Activated T-cell treated with anti-CD3 and anti-CD28 coated beads, Interleukin-2, amount 50 U/mL, for 24 hours (primary cell): ENCODE data around the gene PGK2.
"Not testable (repeated sequence)": the region's sequence is repeated elsewhere in the genome, so short reads cannot be mapped to it uniquely, and the experiment has no call there.

Experiments used
- DNase-seq: peaks from one replicate; pipeline ENCODE4 v3.0.0-alpha.2; 2020
- H3K27ac Mint-ChIP-seq: 2 replicates; pipeline ENCODE4 v1.8.0; 2020; ENCODE audit warnings: mild to moderate bottlenecking, mixed read lengths
- H3K27me3 Mint-ChIP-seq: 2 replicates; pipeline ENCODE4 v1.8.0; 2020; ENCODE audit warnings: mixed read lengths
- H3K36me3 Mint-ChIP-seq: 2 replicates; pipeline ENCODE4 v1.8.0; 2020; ENCODE audit warnings: low read depth, mixed read lengths
- H3K4me1 Mint-ChIP-seq: 2 replicates; pipeline ENCODE4 v1.8.0; 2020; ENCODE audit warnings: low read depth, mixed read lengths
- H3K4me3 Mint-ChIP-seq: 2 replicates; pipeline ENCODE4 v1.8.0; 2020; ENCODE audit warnings: mild to moderate bottlenecking, moderate library complexity, mixed read lengths
- H3K9me3 Mint-ChIP-seq: 2 replicates; pipeline ENCODE4 v1.8.0; 2020; ENCODE audit warnings: mixed read lengths

PGK2 gene

DNA sequence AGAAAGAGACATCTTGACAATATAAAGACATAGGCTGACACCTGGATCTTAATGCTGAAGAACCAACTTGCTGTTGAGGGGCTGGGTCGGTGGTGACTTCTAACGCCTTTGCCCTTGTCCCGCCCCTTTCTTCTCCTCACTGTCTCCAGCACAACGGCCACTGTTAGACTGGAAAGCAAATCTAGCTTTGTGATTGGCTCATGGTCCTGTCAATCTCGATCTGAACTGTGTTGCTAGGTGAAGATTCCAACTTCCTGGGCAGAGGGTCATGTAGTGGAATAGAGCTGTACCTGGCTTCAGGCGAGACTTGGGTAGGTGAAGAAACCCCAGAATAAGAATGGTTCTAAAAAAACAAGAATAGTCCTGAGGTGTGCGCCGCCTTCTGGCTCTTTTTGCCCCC lies at the start of gene PGK2:
PGK2 (minus strand) TSS at position 110 of the 400 bp plus-strand sequence; CDS start at position 12, 98 bp downstream.
- DNase-seq, result no peak
- H3K4me1 Mint-ChIP-seq, result no peaks in the 10 kb centered on the region
- no peaks in the 10 kb centered on the region for H3K27me3 Mint-ChIP-seq
- no peaks in the 10 kb centered on the region for H3K9me3 Mint-ChIP-seq
- H3K27ac Mint-ChIP-seq, result no peak within 1 kb of the TSS
- H3K36me3 Mint-ChIP-seq, result no peaks in the 10 kb centered on the region
- H3K4me3 Mint-ChIP-seq, result no peak within 1 kb of the TSS

DNA sequence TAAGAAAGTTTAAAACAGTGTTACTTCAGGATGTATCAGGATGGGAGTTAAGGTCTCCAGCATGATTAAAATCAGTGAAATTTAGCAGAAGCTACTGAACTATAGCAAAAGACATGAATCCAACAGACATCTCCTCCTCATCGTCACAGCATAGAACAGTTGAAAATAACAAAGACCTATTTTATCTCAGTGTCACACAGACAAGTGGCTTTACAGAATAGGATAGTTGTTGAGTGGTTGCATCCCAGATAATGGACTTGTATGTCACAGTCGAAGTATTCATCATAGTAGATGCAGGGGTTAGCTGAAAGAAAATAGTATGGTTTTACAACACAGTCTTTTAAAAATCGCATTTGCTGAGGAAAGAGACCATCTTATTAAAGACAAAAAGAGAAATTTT lies 48.1 kb upstream of the PGK2 start:
- H3K27me3 Mint-ChIP-seq, result no peaks in the 10 kb centered on the region
- H3K4me3 Mint-ChIP-seq, result no peak overlapping the region
- H3K9me3 Mint-ChIP-seq, result no peaks in the 10 kb centered on the region
- no peaks in the 10 kb centered on the region for H3K36me3 Mint-ChIP-seq
- no peak overlapping the region for H3K27ac Mint-ChIP-seq
- no peaks in the 10 kb centered on the region for H3K4me1 Mint-ChIP-seq
- DNase-seq, result no peak

DNA sequence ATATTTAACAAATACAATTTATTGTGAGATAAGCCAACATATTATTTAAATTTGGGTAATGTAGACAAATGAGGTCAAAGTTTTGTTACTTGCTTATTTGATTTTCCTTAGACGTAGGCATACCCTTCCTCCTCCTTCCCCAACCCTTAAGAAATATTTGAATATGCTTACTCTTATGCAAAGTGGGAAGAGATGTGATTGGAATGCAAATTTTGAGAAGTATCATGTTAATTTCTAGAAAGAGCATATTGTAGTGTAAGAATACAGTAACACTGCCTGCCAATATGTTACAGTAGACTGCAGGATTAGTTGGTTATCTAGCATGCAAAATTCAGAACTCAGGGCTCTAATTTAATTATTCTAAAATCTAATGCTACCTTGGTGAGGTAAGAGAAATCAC lies 46.3 kb upstream of the PGK2 start:
- H3K4me3 Mint-ChIP-seq, result no peak overlapping the region
- no peaks in the 10 kb centered on the region for H3K36me3 Mint-ChIP-seq
- H3K4me1 Mint-ChIP-seq, result no peaks in the 10 kb centered on the region
- H3K27me3 Mint-ChIP-seq, result no peaks in the 10 kb centered on the region
- DNase-seq, result no peak
- no peaks in the 10 kb centered on the region for H3K9me3 Mint-ChIP-seq
- no peak overlapping the region for H3K27ac Mint-ChIP-seq

DNA sequence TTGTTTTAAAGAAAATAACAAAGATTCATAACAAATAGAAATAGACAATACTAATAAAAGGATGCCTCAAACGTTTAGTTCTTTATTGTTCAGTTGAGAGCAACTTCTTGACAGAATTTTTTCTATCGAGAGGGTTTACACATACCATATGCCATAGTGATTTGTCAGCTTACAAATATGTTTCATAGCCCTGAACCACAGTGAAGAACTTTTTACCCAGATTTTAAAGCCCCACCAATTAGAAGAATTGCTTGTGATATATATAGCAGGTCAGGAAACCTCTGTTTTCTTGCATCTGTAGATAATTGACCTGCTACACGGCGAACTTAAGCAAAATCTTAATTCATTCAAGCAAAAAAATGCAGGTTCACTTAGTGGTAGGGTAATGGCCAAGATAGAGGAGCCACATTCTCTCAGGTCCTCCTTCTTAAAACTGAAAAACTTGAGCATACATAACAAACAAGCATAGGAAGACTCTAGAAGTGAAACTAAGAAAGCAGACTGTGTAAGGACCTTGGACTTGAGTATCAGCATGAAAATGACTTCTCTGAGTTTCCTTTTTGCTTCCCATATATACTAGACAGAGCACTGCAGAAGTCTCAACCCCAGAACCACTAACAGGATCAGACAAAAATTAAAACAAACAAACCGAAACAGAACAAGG lies 39.8 kb upstream of the PGK2 start:
- no peaks in the 10 kb centered on the region for H3K36me3 Mint-ChIP-seq
- no peak for DNase-seq
- no peak overlapping the region for H3K4me3 Mint-ChIP-seq
- no peak overlapping the region for H3K27ac Mint-ChIP-seq
- no peaks in the 10 kb centered on the region for H3K4me1 Mint-ChIP-seq
- H3K27me3 Mint-ChIP-seq, result no peaks in the 10 kb centered on the region
- no peaks in the 10 kb centered on the region for H3K9me3 Mint-ChIP-seq

DNA sequence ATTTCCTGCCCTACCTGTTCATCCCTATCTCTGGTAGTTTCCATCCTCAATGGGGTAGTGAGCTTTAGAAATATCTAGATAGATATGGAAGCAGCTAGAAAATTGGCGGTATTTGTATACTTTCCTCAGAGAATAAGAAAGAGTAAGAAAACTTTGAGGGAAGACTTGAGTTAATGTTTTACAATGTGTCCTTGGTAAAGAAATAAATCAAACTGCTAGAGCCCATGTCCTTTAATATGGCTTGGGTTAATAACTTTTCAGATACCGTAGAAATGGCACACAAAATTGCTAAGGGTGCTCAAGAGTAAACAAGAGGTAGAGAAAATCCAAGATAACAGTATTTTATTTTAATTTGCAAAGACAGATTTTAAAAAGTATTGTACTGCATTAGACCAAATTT lies 28.1 kb upstream of the PGK2 start:
- Mint-ChIP-seq H3K27ac (no peak overlapping the region), H3K4me1 (no peaks in the 10 kb centered on the region), H3K27me3 (no peaks in the 10 kb centered on the region), H3K9me3 (no peaks in the 10 kb centered on the region), H3K4me3 (no peak overlapping the region), H3K36me3 (no peaks in the 10 kb centered on the region)
- no peak for DNase-seq

DNA sequence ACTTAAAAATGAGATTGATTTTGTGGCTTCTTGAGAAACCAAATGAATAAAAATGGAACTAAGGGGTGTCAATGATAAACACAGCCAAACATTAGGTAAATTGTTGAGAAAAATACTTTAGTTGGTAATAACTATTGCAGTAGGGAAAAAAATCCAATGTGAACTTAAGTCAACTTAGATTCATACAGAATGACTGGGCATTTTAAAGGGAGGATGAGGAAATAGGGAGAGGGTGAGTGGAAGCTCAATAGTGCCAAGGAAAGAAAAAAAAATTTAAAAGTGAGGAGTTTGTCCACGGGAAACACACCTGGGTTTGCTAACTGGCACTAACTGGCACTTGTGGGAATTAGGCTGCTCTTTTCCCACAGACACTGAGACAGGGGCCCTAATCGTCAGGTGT lies 26.2 kb upstream of the PGK2 start:
- no peaks in the 10 kb centered on the region for H3K4me1 Mint-ChIP-seq
- no peak overlapping the region for H3K4me3 Mint-ChIP-seq
- no peaks in the 10 kb centered on the region for H3K9me3 Mint-ChIP-seq
- no peaks in the 10 kb centered on the region for H3K27me3 Mint-ChIP-seq
- H3K27ac Mint-ChIP-seq, result no peak overlapping the region
- no peak for DNase-seq
- H3K36me3 Mint-ChIP-seq, result no peaks in the 10 kb centered on the region

DNA sequence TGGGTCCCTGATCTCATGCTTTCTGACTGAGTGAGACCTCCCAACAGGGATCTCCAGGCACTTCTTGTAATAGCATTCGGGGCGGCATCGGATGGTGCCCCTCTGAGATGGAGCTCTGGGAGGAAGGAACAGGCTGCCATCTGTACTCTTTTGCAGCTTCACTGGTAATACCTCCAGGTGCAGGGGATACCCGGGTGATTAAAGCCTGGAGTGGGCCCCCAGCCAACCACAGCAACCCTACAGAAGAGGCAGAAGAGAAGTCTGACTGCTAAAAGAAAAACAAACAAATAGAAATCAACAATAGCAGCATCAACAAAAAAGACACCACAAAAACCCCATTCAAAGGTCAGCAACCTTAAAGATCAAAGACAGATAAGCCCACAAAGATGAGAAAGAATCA lies 19.1 kb upstream of the PGK2 start:
- Mint-ChIP-seq H3K27ac (no peak overlapping the region), H3K9me3 (no peaks in the 10 kb centered on the region), H3K4me3 (no peak overlapping the region), H3K27me3 (no peaks in the 10 kb centered on the region), H3K36me3 (no peaks in the 10 kb centered on the region), H3K4me1 (no peaks in the 10 kb centered on the region)
- no peak for DNase-seq

DNA sequence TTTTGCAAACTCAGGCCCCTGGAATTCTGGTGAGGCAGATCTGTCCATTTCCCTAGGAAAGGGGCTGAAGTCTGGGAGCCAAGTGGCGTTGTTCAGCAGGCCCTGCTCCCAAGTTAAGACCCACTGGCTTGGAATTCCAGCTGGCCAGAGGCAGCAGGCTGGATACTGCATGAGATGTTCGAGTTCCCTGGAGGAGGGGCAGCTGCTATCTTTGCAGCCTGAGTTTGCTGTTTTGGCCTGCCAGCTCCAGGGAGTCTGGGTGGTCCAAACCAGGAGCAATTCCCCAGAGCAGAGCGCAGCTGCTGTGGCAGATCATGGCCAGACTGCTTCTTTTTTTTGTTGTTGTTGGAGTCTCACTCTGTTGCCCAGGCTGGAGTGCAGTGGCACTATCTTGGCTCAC lies 18.2 kb upstream of the PGK2 start:
- no peaks in the 10 kb centered on the region for H3K36me3 Mint-ChIP-seq
- no peak overlapping the region for H3K4me3 Mint-ChIP-seq
- H3K27me3 Mint-ChIP-seq, result no peaks in the 10 kb centered on the region
- no peaks in the 10 kb centered on the region for H3K4me1 Mint-ChIP-seq
- H3K27ac Mint-ChIP-seq, result no peak overlapping the region
- H3K9me3 Mint-ChIP-seq, result no peaks in the 10 kb centered on the region
- no peak for DNase-seq

DNA sequence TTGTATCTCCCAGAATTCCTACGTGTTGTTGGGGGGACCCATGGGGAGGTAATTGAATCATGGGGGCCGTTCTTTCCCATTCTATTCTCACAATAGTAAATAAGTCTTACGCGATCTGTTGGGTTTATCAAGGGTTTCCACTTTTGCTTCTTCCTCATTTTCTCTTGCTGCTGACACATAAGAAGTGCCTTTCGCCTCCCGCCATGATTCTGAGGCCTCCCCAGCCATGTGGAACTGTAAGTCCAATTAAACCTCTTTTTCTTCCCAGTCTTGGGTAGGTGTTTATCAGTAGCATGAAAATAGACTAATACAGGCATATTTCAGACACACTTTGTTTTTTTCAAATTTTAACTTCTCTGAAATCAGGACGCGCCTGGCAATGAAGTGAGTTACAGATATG lies 14.4 kb upstream of the PGK2 start:
- Mint-ChIP-seq H3K4me3 (no peak overlapping the region), H3K9me3 (peaks cover 3% of the 10 kb centered on the region), H3K4me1 (no peaks in the 10 kb centered on the region), H3K27me3 (no peaks in the 10 kb centered on the region), H3K27ac (no peak overlapping the region), H3K36me3 (no peaks in the 10 kb centered on the region)
- DNase-seq, result no peak

DNA sequence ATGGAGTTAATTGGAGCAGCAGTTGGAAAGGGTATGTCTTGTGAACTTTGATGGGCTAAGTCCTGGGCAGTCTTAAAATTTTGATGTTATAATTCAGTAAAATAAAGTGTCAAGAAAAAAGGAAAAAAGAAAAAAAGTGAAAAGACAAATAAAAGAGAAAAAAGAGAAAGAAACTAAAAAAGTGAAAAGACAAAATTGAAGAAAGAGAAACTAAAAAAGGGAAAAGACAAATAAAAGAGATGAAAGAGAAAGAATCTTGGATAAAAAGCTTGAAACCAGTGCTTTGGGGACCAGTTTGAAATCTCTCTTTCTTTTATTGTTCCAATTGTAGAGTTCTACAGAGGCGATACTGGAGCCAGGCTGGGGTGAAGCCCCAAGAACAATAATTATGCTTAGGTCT lies 12.0 kb upstream of the PGK2 start:
- no peaks in the 10 kb centered on the region for H3K36me3 Mint-ChIP-seq

DNA sequence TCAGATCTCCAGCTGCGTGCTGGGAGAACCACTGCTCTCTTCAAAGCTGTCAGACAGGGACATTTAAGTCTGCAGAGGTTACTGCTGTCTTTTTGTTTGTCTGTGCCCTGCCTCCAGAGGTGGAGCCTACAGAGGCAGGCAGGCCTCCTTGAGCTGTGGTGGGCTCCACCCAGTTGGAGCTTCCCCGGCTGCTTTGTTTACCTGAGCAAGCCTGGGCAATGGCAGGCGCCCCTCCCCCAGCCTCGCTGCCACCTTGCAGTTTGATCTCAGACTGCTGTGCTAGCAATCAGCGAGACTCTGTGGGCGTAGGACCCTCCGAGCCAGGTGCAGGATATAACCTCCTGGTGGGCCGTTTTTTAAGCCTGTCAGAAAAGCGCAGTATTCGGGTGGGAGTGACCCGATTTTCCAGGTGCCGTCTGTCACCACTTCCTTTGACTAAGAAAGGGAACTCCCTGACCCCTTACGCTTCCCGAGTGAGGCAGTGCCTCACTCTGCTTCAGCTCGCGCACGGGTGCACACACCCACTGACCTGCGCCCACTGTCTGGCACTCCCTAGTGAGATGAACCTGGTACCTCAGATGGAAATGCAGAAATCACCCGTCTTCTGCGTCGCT lies 9.9 kb upstream of the PGK2 start:
- H3K9me3 Mint-ChIP-seq, H3K36me3 Mint-ChIP-seq, H3K4me3 Mint-ChIP-seq, DNase-seq, H3K27ac Mint-ChIP-seq, H3K27me3 Mint-ChIP-seq, H3K4me1 Mint-ChIP-seq: not testable (repeated sequence)

More for the DNA sequence above, 12.0 kb upstream of the PGK2 start:
- Mint-ChIP-seq H3K9me3 (peaks cover 4% of the 10 kb centered on the region), H3K4me1 (no peaks in the 10 kb centered on the region), H3K27ac (no peak overlapping the region), H3K27me3 (no peaks in the 10 kb centered on the region), H3K4me3 (no peak overlapping the region)
- DNase-seq, result no peak

DNA sequence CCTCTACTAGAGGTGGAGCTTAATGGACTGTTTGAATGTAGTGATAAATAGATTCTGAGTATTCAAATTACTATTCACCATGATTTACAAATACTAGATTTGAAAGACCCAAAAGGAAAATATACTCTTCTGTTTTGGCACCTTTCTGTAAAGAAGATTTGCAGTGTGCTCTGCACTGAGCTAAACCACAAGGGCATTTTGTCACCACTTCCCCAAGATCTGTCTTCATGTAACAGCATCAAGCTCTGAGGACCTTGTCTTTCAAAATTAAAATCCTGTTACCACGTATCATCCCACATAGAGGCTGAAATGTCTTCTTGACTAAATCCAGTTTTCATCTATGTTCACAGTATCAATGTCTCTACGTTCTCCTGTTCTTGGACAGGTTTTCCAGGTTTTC lies 3.3 kb upstream of the PGK2 start:
- Mint-ChIP-seq H3K4me1 (no peaks in the 10 kb centered on the region), H3K9me3 (no peaks in the 10 kb centered on the region), H3K27ac (no peak overlapping the region), H3K27me3 (no peaks in the 10 kb centered on the region), H3K36me3 (no peaks in the 10 kb centered on the region), H3K4me3 (no peak overlapping the region)
- no peak for DNase-seq

DNA sequence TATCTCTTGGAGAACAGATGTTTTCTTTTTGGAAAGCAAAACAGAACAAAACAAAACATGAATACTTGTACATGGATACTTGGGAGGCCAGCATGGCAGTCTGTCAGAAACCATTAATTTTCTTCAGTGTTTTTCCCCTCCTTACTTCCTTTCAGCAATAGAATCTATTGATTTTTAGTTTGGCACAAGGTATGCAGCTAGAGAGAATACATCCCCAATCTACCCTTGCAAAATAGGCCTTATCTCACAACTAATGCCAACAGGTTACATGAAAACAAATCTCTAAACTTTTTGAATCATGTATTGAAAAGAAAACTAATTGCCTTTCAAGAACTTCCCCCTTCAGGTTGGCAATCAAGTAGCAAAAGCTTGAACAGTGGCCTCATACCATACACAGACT lies 2.8 kb downstream of the PGK2 start:
- no peak overlapping the region for H3K4me3 Mint-ChIP-seq

DNA sequence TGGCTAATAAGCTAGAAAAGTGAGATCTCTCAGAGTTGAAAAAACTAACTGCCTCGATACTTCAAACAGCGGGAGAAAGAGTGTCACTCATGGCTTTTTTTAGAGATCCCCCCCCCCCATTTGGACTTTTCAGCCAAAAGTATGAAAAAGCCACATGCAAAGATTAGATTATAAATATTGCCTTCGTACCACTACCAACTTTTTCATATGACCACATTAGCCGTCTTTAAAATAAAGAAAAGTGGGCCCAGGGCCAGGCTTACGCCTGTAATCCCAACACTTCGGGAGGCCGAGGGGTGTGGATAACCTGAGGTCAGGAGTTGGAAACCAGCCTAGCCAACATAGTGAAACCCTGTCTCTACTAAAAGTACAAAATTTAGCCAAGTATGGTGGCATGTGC lies 4.4 kb downstream of the PGK2 start:
- Mint-ChIP-seq H3K27me3 (no peaks in the 10 kb centered on the region), H3K9me3 (no peaks in the 10 kb centered on the region), H3K4me1 (no peaks in the 10 kb centered on the region), H3K4me3 (no peak overlapping the region), H3K36me3 (no peaks in the 10 kb centered on the region), H3K27ac (no peak overlapping the region)
- DNase-seq, result no peak

More for the DNA sequence above, 2.8 kb downstream of the PGK2 start:
- Mint-ChIP-seq H3K9me3 (no peaks in the 10 kb centered on the region), H3K27ac (no peak overlapping the region), H3K36me3 (no peaks in the 10 kb centered on the region), H3K4me1 (no peaks in the 10 kb centered on the region), H3K27me3 (no peaks in the 10 kb centered on the region)
- no peak for DNase-seq

DNA sequence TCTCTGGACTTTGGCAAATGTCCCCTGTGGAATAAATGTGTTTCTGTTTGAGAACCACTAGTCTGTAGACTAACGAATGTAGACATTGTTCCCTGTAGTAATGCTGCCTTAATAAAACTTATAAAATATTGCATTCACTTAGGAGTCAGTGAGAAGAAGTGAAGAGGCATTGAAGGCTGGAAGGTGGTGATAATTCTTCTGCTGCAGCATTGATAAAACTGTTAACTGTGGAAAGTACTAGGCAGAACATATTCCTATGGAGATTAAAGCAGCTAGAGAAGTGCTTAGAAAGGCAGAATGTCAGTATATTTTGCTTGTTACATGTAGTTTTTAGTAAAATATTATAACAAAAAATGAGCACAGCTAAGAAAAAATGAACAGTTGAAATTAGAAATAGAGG lies 4.8 kb downstream of the PGK2 start:
- no peaks in the 10 kb centered on the region for H3K9me3 Mint-ChIP-seq
- no peaks in the 10 kb centered on the region for H3K27me3 Mint-ChIP-seq
- H3K27ac Mint-ChIP-seq, result no peak overlapping the region
- H3K36me3 Mint-ChIP-seq, result no peaks in the 10 kb centered on the region
- H3K4me3 Mint-ChIP-seq, result no peak overlapping the region
- no peaks in the 10 kb centered on the region for H3K4me1 Mint-ChIP-seq
- DNase-seq, result no peak

DNA sequence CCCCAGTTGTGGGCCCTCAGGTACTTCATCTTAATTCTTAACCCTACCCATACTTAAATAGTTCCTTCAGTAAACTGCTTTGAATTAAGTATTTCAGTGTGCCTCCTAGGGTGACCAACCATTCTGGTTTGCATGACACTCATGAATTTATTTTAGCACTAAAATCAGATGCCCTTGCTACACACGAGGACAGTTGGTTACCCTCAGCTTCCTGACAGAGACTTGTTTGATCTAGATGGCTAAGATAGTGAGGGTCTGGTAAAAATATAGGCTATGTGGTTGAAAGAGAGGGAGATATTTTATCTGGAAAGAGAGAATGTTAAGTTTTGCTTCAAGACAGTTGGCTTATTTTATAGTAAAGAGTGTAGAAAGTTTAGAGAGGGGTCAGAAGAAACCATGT lies 10.6 kb downstream of the PGK2 start:
- H3K4me1 Mint-ChIP-seq, result no peaks in the 10 kb centered on the region
- H3K27ac Mint-ChIP-seq, result no peak overlapping the region
- no peaks in the 10 kb centered on the region for H3K27me3 Mint-ChIP-seq
- DNase-seq, result no peak
- H3K36me3 Mint-ChIP-seq, result no peaks in the 10 kb centered on the region
- H3K4me3 Mint-ChIP-seq, result no peak overlapping the region
- H3K9me3 Mint-ChIP-seq, result peaks cover 5% of the 10 kb centered on the region
